ENCODE measurements around the gene NIPA2. TPM values are rescaled to one million over a fixed set of nuclear protein-coding genes. Genes with fewer than 3 reads are reported as not detected.

Gene NIPA2
- total and polyA plus RNA-seq, 2 of the 13 experiments (the other 11 are each of a cell fraction or from before 2014, with no cell fraction given), result 29.0 to 56.2 TPM

- in situ Hi-C loops (cut with HindIII; ENCODE audit: extremely low pct_ligation_motif_present, low pct_unique_long_range_greater_than_20kb) (no loop called here), intact Hi-C loops (cut with micrococcal nuclease; ENCODE audit: unreplicated experiment) (no loop called here)
- Histone ChIP-seq H3K9me3 (ENCODE audit: low read length) (no peaks in the 10 kb centered on the region), H3K27me3 (ENCODE audit: control insufficient read depth in 1 of 2, insufficient read depth in 2 of 2, low read length in 2 of 2) (no peaks in the 10 kb centered on the region), H3K4me1 (ENCODE audit: insufficient read depth, low read length) (no peaks in the 10 kb centered on the region), H3K4me3 (replicated peaks in 1 of 3; ENCODE audit: insufficient read depth in 1 of 3, low read depth in 2 of 3, low read length in 3 of 3) (no peak overlapping the region), H3K27ac (ENCODE audit: extremely low read length, insufficient read depth, low read length) (no peak overlapping the region), H4K20me1 (ENCODE audit: insufficient read depth, low read length) (no peaks in the 10 kb centered on the region), H2AFZ (ENCODE audit: low read length) (no peak overlapping the region), H3K4me2 (ENCODE audit: low read depth, low read length) (no peak overlapping the region), H3K36me3 (replicated peaks in 1 of 2; ENCODE audit: control insufficient read depth in 1 of 2, insufficient read depth in 2 of 2, low read length in 2 of 2) (peaks cover 13 to 33% of the 10 kb centered on the region in 2 experiments; a peak in 4 of 5 replicates), H3K9ac (ENCODE audit: insufficient read depth, low read depth, low read length) (no peak overlapping the region), H3K79me2 (ENCODE audit: insufficient read depth, low read length) (no peaks in the 10 kb centered on the region)
- 96% methylated on average over 9 of the region's 11 CpGs for WGBS (ENCODE audit: low lambda C conversion rate)
- FAIRE-seq, result no peak
- no peak for DNase-seq (ENCODE audit: low spot score)
- BruUV-seq (replicated peaks), result no TSS peak
- CTCF ChIA-PET (ENCODE audit: low intra/inter-chr PET ratio, low total read pairs), result no interaction called here
- ATAC-seq, result no peak
- POLR2A ChIA-PET, result no interaction called here
- TF ChIP-seq ETV5 (CRISPR knock-in tag; IDR thresholded peaks at IDR 0.05; ENCODE audit: borderline replicate concordance) (no peak), ZNF550 (CRISPR knock-in tag; IDR thresholded peaks at IDR 0.05; ENCODE audit: borderline replicate concordance) (no peak), ARID3A (IDR thresholded peaks at IDR 0.05; ENCODE audit: low read depth, low read length) (no peak), ZNF552 (CRISPR knock-in tag; IDR thresholded peaks at IDR 0.05; ENCODE audit: borderline replicate concordance) (no peak), MTA3 (CRISPR knock-in tag; IDR thresholded peaks at IDR 0.05) (no peak), TOPORS (CRISPR knock-in tag; IDR thresholded peaks at IDR 0.05) (no peak), BORCS8-MEF2B (CRISPR knock-in tag; IDR thresholded peaks at IDR 0.05) (no peak), ZFP37 (CRISPR knock-in tag; IDR thresholded peaks at IDR 0.05; ENCODE audit: borderline replicate concordance) (no peak), SMC3 (IDR thresholded peaks at IDR 0.05; ENCODE audit: low read length) (no peak), BCLAF1 (IDR thresholded peaks at IDR 0.05) (no peak), HNF4A (CRISPR knock-in tag; IDR thresholded peaks at IDR 0.05) (no peak), RORA (CRISPR knock-in tag; IDR thresholded peaks at IDR 0.05) (no peak), TOE1 (CRISPR knock-in tag; IDR thresholded peaks at IDR 0.05) (no peak), BHLHE40 (IDR thresholded peaks at IDR 0.05; ENCODE audit: low read length) (no peak), MIXL1 (CRISPR knock-in tag; IDR thresholded peaks at IDR 0.05) (no peak), MATR3 (CRISPR knock-in tag; IDR thresholded peaks at IDR 0.05) (no peak), ZSCAN25 (CRISPR knock-in tag; IDR thresholded peaks at IDR 0.05) (no peak)
- TF ChIP-seq, protein P1, sequence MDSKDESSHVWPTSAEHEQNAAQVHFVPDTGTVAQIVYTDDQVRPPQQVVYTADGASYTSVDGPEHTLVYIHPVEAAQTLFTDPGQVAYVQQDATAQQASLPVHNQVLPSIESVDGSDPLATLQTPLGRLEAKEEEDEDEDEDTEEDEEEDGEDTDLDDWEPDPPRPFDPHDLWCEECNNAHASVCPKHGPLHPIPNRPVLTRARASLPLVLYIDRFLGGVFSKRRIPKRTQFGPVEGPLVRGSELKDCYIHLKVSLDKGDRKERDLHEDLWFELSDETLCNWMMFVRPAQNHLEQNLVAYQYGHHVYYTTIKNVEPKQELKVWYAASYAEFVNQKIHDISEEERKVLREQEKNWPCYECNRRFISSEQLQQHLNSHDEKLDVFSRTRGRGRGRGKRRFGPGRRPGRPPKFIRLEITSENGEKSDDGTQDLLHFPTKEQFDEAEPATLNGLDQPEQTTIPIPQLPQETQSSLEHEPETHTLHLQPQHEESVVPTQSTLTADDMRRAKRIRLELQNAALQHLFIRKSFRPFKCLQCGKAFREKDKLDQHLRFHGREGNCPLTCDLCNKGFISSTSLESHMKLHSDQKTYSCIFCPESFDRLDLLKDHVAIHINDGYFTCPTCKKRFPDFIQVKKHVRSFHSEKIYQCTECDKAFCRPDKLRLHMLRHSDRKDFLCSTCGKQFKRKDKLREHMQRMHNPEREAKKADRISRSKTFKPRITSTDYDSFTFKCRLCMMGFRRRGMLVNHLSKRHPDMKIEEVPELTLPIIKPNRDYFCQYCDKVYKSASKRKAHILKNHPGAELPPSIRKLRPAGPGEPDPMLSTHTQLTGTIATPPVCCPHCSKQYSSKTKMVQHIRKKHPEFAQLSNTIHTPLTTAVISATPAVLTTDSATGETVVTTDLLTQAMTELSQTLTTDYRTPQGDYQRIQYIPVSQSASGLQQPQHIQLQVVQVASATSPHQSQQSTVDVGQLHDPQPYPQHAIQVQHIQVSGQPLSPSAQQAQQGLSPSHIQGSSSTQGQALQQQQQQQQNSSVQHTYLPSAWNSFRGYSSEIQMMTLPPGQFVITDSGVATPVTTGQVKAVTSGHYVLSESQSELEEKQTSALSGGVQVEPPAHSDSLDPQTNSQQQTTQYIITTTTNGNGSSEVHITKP (CRISPR knock-in tag; IDR thresholded peaks at IDR 0.05; ENCODE audit: low read depth), result no peak
- TF ChIP-seq, protein P2, sequence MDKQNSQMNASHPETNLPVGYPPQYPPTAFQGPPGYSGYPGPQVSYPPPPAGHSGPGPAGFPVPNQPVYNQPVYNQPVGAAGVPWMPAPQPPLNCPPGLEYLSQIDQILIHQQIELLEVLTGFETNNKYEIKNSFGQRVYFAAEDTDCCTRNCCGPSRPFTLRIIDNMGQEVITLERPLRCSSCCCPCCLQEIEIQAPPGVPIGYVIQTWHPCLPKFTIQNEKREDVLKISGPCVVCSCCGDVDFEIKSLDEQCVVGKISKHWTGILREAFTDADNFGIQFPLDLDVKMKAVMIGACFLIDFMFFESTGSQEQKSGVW (CRISPR knock-in tag; IDR thresholded peaks at IDR 0.05; ENCODE audit: borderline replicate concordance), result no peak
These were observed 66.3 kb downstream of the NIPA2 start for GRCh38 chr15:22904736-22905135.
